H9 (cell line): ENCODE results near the gene C2orf81. TPM values are rescaled to one million over a fixed set of nuclear protein-coding genes. Genes with fewer than 3 reads are reported as not detected.

Experiments used
- DNase-seq: peaks from one replicate; pipeline ENCODE4 v3.0.0-alpha.2; 2017
- H2AFZ ChIP-seq: one replicate; pipeline ENCODE4 v1.6.1; 2013; ENCODE audit warnings: mild to moderate bottlenecking, low read length, control low read depth, moderate library complexity
- H2AK5ac ChIP-seq: 2 replicates; pipeline ENCODE4 v1.6.1; 2013; ENCODE audit warnings: low read length, control low read depth, mixed read lengths; ENCODE audit not compliant: insufficient read length
- H2BK120ac ChIP-seq: one replicate; pipeline ENCODE4 v1.6.1; 2013; ENCODE audit warnings: low read depth, mild to moderate bottlenecking, low read length, control low read depth, inconsistent platforms; ENCODE audit not compliant: poor library complexity, severe bottlenecking
- H2BK12ac ChIP-seq: 2 replicates; pipeline ENCODE4 v1.6.1; 2013; ENCODE audit warnings: low read length, control low read depth, mixed read lengths, low read depth; ENCODE audit not compliant: insufficient read length
- H2BK15ac ChIP-seq: 2 replicates; pipeline ENCODE4 v1.6.1; 2013; ENCODE audit warnings: low read depth, low read length, control low read depth
- H2BK20ac ChIP-seq: one replicate; pipeline ENCODE4 v1.6.1; 2013; ENCODE audit warnings: low read depth, mild to moderate bottlenecking, low read length, control low read depth, inconsistent platforms; ENCODE audit not compliant: poor library complexity, severe bottlenecking
- H2BK5ac ChIP-seq: 2 replicates; pipeline ENCODE4 v1.6.1; 2013; ENCODE audit warnings: low read length, control low read depth, mixed read lengths; ENCODE audit not compliant: insufficient read length
- H3K14ac ChIP-seq: 2 replicates; pipeline ENCODE4 v1.6.1; 2013; ENCODE audit warnings: low read length, control low read depth; ENCODE audit not compliant: insufficient read depth
- H3K18ac ChIP-seq: 2 replicates; pipeline ENCODE4 v1.6.1; 2013; ENCODE audit warnings: low read depth, mild to moderate bottlenecking, mixed read lengths, low read length, control low read depth; ENCODE audit not compliant: insufficient read length
- H3K23ac ChIP-seq: 2 replicates; pipeline ENCODE4 v1.6.1; 2013; ENCODE audit warnings: low read length, control low read depth, mixed read lengths, low read depth; ENCODE audit not compliant: insufficient read length
- H3K23me2 ChIP-seq: 2 replicates; pipeline ENCODE4 v1.6.1; 2013; ENCODE audit warnings: low read depth, mild to moderate bottlenecking, mixed read lengths, low read length, control low read depth; ENCODE audit not compliant: insufficient read length, poor library complexity, severe bottlenecking
- H3K27ac ChIP-seq: 2 replicates; pipeline ENCODE4 v1.5.1; 2013; ENCODE audit warnings: low read length, control low read depth, mixed read lengths, low read depth; ENCODE audit not compliant: insufficient read length
- H3K27me3 ChIP-seq: 2 replicates; pipeline ENCODE4 v1.6.1; 2013; ENCODE audit warnings: low read length, control low read depth, inconsistent platforms; ENCODE audit not compliant: insufficient read depth
- H3K4ac ChIP-seq: 2 replicates; pipeline ENCODE4 v1.6.1; 2013; ENCODE audit warnings: low read depth, mild to moderate bottlenecking, control low read depth, inconsistent platforms, low read length, moderate library complexity
- H3K4me1 ChIP-seq: 2 replicates; pipeline ENCODE4 v1.6.1; 2013; ENCODE audit warnings: low read length, control low read depth, inconsistent platforms; ENCODE audit not compliant: insufficient read depth
- H3K4me2 ChIP-seq: 2 replicates; pipeline ENCODE4 v1.6.1; 2013; ENCODE audit warnings: low read length, control low read depth, mixed read lengths; ENCODE audit not compliant: insufficient read length, insufficient read depth
- H3K56ac ChIP-seq: 2 replicates; pipeline ENCODE4 v1.6.1; 2013; ENCODE audit warnings: low read depth, mild to moderate bottlenecking, mixed read lengths, low read length, control low read depth; ENCODE audit not compliant: insufficient read length
- H3K79me1 ChIP-seq: 2 replicates; pipeline ENCODE4 v1.6.1; 2013; ENCODE audit warnings: low read depth, mild to moderate bottlenecking, moderate library complexity, low read length, control low read depth, inconsistent platforms; ENCODE audit not compliant: insufficient read depth, poor library complexity, severe bottlenecking
- H3K79me2 ChIP-seq: 2 replicates; pipeline ENCODE4 v1.6.1; 2013; ENCODE audit warnings: low read length, control low read depth, inconsistent platforms; ENCODE audit not compliant: insufficient read depth
- H3K9ac ChIP-seq: 2 replicates; pipeline ENCODE4 v1.6.1; 2013; ENCODE audit warnings: low read length, control low read depth, mixed read lengths; ENCODE audit not compliant: insufficient read length; ENCODE audit errors: extremely low read depth
- H3K9me3 ChIP-seq: one replicate; pipeline ENCODE4 v1.6.1; 2013; ENCODE audit warnings: low read depth, low read length, inconsistent platforms; ENCODE audit not compliant: control insufficient read depth
- H3T11ph ChIP-seq: one replicate; pipeline ENCODE4 v1.6.1; 2013; ENCODE audit warnings: mild to moderate bottlenecking, low read length, control low read depth, inconsistent platforms
- H4K20me1 ChIP-seq: one replicate; pipeline ENCODE4 v1.6.1; 2013; ENCODE audit not compliant: control insufficient read depth, insufficient read length, insufficient read depth
- H4K5ac ChIP-seq: 2 replicates; pipeline ENCODE4 v1.6.1; 2013; ENCODE audit warnings: low read depth, mild to moderate bottlenecking, mixed read lengths, low read length, control low read depth; ENCODE audit not compliant: insufficient read length
- H4K8ac ChIP-seq: replicated peaks from 2 replicates; pipeline ENCODE4 v1.6.1; 2013; ENCODE audit warnings: low read length, control low read depth, mixed read lengths, low read depth; ENCODE audit not compliant: insufficient read length
- H4K91ac ChIP-seq: 2 replicates; pipeline ENCODE4 v1.6.1; 2013; ENCODE audit warnings: low read depth, mild to moderate bottlenecking, moderate library complexity, mixed read lengths, low read length, control low read depth; ENCODE audit not compliant: insufficient read length
- H3K27ac Mint-ChIP-seq, 3 experiments: 2 replicates in 2 of 3; 3 replicates in 1 of 3; pipeline ENCODE4 v1.8.0; 2020 to 2021; ENCODE audit warnings: mixed read lengths in 3 of 3, mild to moderate bottlenecking in 1 of 3, moderate library complexity in 1 of 3
- H3K27me3 Mint-ChIP-seq: 2 replicates; pipeline ENCODE4 v1.8.0; 2021; ENCODE audit warnings: low read depth, mild to moderate bottlenecking, moderate library complexity, mixed read lengths
- H3K36me3 Mint-ChIP-seq, 3 experiments: 2 replicates in 2 of 3; 3 replicates in 1 of 3; pipeline ENCODE4 v1.8.0; 2020 to 2021; ENCODE audit warnings: low read depth in 3 of 3, mixed read lengths in 3 of 3; ENCODE audit not compliant: insufficient read depth in 1 of 3
- H3K4me1 Mint-ChIP-seq, 2 experiments: 2 replicates each; pipeline ENCODE4 v1.8.0; 2020; ENCODE audit warnings: mixed read lengths in 2 of 2
- H3K4me3 Mint-ChIP-seq, 2 experiments: 2 replicates in 1 of 2; 3 replicates in 1 of 2; pipeline ENCODE4 v1.8.0; 2020 to 2021; ENCODE audit warnings: mild to moderate bottlenecking in 2 of 2, mixed read lengths in 2 of 2, moderate library complexity in 1 of 2
- H3K9me3 Mint-ChIP-seq, 2 experiments: 2 replicates in 1 of 2; 3 replicates in 1 of 2; pipeline ENCODE4 v1.8.0; 2020; ENCODE audit warnings: mild to moderate bottlenecking in 2 of 2, mixed read lengths in 2 of 2, moderate library complexity in 1 of 2
- WGBS: extraction: QIAGEN DNeasy Blood & Tissue Kit; methylation state at CpG from one replicate; pipeline ENCODE4 v1.1.7; 2013; ENCODE audit warnings: missing lambda C conversion rate, low lambda C conversion rate, mixed read lengths; ENCODE audit not compliant: insufficient read length; ENCODE audit errors: extremely low coverage; 5-methylcytosine and 5-hydroxymethylcytosine counted together
- total RNA-seq: library from RNA; stranded (reverse); gene quantifications from 2 replicates; pipeline ENCODE4 v1.2.1, GENCODE V29; 2021
- TF ChIP-seq, protein P1 (sequence below): fragments of 200-600 bp; sonication (generic); conservative IDR thresholded peaks from 3 replicates; pipeline ENCODE4 v1.8.0; 2021; ENCODE audit warnings: antibody characterized with exemption, mild to moderate bottlenecking

C2orf81 gene
- total RNA-seq, 1 experiment from 2014 or later = 3.5 TPM

DNA sequence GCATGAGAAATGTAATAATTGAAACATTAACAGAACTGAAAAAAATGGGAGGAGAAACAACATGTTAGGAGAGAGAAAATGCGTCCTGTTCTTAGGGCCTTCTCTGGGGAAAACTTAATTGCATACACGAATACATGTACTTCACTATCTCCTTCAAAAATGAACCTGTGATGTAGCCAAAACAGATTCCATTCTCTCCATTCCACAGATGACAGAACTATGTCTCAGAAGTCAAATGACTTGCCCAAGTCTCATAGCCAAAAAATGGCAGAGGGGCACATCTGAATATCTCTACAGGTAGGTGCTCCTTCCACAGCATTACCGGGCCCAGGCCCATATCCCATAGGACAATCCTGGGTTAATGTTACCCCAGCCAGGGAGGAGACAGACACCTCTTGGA lies 37.4 kb downstream of the C2orf81 start:
- Histone ChIP-seq H2BK5ac (no peak overlapping the region), H2AFZ (no peak overlapping the region), H3K27me3 (no peaks in the 10 kb centered on the region), H4K8ac (no peak overlapping the region), H3K79me2 (peaks cover 10% of the 10 kb centered on the region; the same call in 1 of the 2 replicates), H3K27ac (no peak overlapping the region), H3K9ac (no peak overlapping the region), H3K18ac (no peak overlapping the region), H3K4ac (no peak overlapping the region), H3K4me2 (no peak overlapping the region), H3K23me2 (no peaks in the 10 kb centered on the region), H3K56ac (no peak overlapping the region), H2BK15ac (no peak overlapping the region), H3K79me1 (peaks cover 7% of the 10 kb centered on the region), H4K91ac (no peak overlapping the region), H2AK5ac (no peak overlapping the region), H2BK120ac (no peak overlapping the region), H4K20me1 (no peaks in the 10 kb centered on the region), H3K14ac (no peak overlapping the region), H3T11ph (no peak overlapping the region), H2BK20ac (no peak overlapping the region), H3K9me3 (no peaks in the 10 kb centered on the region), H4K5ac (no peak overlapping the region), H3K4me1 (no peaks in the 10 kb centered on the region; the same call in 1 of the 2 replicates), H2BK12ac (no peak overlapping the region), H3K23ac (no peak overlapping the region)
- TF ChIP-seq, protein P1, sequence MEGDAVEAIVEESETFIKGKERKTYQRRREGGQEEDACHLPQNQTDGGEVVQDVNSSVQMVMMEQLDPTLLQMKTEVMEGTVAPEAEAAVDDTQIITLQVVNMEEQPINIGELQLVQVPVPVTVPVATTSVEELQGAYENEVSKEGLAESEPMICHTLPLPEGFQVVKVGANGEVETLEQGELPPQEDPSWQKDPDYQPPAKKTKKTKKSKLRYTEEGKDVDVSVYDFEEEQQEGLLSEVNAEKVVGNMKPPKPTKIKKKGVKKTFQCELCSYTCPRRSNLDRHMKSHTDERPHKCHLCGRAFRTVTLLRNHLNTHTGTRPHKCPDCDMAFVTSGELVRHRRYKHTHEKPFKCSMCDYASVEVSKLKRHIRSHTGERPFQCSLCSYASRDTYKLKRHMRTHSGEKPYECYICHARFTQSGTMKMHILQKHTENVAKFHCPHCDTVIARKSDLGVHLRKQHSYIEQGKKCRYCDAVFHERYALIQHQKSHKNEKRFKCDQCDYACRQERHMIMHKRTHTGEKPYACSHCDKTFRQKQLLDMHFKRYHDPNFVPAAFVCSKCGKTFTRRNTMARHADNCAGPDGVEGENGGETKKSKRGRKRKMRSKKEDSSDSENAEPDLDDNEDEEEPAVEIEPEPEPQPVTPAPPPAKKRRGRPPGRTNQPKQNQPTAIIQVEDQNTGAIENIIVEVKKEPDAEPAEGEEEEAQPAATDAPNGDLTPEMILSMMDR = no peak
- no peaks in the 10 kb centered on the region for H3K9me3 Mint-ChIP-seq
- H3K36me3 Mint-ChIP-seq = peaks cover 0 to 5% (median 2%) of the 10 kb centered on the region in 3 experiments; a peak in 4 of 7 replicates
- no peak overlapping the region for H3K27ac Mint-ChIP-seq
- H3K27me3 Mint-ChIP-seq = no peaks in the 10 kb centered on the region
- WGBS = no CpG with 5 or more reads among the region's 3 CpGs
- H3K4me1 Mint-ChIP-seq = peaks cover 11 to 20% of the 10 kb centered on the region in 2 experiments
- DNase-seq = no peak
- H3K4me3 Mint-ChIP-seq = no peak overlapping the region
